HG03025 (cell line): ENCODE results near the gene MED8.
"Not testable (repeated sequence)": the region's sequence is repeated elsewhere in the genome, so short reads cannot be mapped to it uniquely, and the experiment has no call there.

Experiments
- ATAC-seq: cut with Tn5 transposase; IDR thresholded peaks from one replicate; pipeline ENCODE4 v1.9.1; 2021; ENCODE audit warnings: mild to moderate bottlenecking, moderate library complexity; ENCODE audit not compliant: unreplicated experiment, low FRiP score

Gene MED8

GRCh38 chr1:43422995-43423671 lies 33.5 kb upstream of the MED8 start:
- ATAC-seq = no peak

DNA sequence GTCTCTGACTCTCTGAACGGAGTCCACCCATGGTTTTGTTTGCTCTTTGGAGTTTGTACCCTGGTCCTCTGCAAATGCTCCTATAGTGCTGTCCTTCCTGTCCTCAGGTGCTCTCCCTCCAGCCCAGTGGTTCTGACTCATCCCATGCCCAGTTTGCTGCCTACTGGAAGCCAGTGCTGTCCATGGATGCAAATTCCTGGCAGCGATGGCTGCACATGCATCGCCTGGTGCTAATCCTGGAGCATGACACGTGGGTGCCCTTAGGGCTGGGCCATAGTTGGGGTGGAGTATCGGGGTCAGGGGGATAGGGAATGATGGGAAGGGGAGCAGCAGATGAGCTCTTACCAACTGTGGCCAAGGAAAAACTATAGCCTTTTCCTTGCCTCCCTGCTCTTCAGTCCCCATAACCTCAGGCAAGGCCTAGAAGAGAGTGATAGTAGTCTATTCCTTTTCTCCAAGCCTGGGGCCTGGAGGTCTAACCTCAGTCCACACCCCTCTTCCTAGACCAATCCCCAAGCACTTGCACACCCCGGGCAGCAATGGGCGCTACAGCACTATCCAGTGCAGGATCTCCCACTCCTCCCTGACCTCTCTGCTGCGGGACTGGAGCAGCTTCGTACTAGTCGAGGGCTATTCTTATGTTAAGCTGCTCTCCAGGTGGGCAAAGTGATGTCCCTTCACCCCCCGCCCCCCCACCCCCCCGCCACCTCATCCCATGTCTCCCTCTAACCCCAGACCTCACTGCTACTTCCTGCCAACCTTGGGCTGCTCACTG lies 32.6 kb upstream of the MED8 start:
- no peak for ATAC-seq

GRCh38 chr1:43421396-43421795 lies 31.8 kb upstream of the MED8 start:
- no peak for ATAC-seq

DNA sequence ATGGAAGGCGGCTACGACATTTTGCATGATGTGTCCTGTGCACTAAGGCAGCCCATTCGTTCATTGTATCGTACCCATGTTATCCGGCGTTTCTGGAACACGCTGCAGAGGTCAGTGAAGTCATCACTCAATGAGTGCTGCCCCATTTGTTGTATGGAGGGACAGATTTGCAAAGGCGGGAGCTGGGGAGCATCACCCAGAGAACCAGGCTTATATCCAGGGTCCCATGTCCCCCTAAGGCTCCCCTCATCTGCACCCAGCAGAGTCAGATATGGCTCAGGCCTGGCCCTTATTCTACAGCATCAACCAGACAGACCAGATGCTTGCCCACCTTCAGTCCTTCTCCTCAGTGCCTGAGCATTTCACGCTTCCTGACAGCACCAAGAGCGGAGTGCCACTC lies 31.3 kb upstream of the MED8 start:
- no peak for ATAC-seq

DNA sequence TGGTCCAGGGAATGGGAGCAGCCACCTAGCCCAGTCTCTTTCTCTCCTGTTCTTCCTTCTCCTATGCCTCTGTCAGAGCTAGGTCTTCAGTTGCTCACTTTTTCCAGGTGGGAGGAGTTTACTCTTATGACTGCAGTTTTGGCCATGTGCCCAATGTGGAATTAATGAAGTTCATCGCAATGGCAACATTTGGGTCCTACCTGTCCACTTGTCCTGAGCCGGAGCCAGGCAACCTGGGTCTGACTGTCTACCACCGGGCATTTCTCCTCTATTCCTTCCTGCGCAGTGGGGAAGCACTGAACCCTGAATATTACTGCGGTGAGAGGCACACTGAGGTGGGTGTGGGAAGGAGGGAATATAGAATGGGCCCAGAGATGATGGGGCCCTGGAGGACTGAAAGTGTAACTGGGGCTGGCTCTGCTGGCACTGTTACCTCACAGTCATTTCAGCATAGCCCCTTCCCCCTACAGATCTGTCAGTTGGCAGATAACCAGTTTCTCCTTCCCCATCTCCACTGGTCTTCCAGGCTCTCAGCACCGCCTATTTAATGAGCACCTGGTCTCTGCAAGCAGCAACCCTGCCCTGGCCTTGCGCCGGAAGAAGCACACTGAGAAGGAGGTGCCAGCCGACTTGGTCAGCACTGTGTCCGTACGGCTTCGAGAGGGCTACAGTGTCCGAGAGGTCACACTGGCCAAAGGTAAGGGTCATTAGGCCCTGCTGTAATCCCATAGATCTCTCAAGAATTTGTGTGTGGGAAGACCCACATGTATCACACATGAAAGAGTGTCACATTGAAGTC lies 30.2 kb upstream of the MED8 start:
- ATAC-seq = no peak

DNA sequence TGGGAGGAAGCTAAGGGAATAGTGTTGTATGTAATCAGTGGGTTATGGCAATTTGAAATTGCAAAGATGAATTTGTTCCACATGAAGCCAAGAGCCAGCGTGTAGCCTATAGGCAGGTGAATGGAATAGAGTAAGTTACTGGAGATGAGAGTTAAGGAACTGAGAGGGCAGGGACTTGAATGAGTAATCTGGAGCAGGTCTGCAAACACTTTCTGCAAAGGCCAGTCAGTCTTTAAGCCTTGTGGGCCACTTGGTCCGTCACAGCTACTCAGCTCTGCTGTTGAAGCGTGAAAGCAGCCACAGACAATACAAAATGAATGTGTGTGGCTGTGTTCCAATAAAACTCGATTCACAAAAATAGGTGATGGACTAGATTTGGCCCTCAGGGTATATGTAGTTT lies 29.3 kb upstream of the MED8 start:
- no peak for ATAC-seq

- ATAC-seq = no peak
Measured at GRCh38 chr1:43415901-43416300, 26.3 kb upstream of the MED8 start.

- ATAC-seq = no peak
Measured at GRCh38 chr1:43414634-43415223, 25.1 kb upstream of the MED8 start.

- not testable (repeated sequence) for ATAC-seq
Measured at GRCh38 chr1:43413426-43413825, 23.8 kb upstream of the MED8 start.

DNA sequence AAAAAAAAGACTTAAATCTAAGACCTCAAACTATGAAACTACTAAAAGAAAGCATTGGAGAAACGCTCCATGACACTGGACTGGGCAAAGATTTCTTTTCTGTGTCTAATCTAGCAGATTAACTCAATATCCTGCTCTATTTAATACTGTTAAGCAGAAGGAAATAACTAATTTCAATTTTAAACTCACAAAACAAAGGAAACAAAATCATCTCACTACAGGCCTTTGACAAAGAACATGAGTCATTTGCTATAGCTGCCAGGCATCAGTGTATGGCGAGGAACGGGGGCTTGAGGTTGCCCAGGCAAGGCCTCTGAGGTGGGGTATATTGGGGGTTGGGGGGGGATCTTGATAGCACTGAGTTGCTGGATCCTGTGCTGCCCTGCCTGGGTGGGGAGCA lies 21.0 kb upstream of the MED8 start:
- ATAC-seq = no peak

DNA sequence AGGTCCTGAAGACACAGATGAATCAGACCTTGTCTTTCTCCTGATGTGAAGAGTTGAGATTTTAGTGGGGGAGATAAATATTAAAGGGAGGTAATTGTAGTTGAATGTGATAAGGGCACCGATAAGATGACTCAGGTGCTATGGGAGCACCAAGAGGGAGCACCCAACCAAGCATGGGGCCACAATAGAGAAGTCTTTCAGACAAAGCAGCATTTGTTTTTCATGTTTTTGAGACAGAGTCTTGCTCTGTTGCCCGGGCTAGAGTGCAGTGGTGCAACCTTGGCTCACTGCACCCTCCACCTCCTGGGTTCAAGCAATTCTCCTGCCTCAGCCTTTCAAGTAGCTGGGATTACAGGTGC lies 16.3 kb upstream of the MED8 start:
- ATAC-seq = no peak

DNA sequence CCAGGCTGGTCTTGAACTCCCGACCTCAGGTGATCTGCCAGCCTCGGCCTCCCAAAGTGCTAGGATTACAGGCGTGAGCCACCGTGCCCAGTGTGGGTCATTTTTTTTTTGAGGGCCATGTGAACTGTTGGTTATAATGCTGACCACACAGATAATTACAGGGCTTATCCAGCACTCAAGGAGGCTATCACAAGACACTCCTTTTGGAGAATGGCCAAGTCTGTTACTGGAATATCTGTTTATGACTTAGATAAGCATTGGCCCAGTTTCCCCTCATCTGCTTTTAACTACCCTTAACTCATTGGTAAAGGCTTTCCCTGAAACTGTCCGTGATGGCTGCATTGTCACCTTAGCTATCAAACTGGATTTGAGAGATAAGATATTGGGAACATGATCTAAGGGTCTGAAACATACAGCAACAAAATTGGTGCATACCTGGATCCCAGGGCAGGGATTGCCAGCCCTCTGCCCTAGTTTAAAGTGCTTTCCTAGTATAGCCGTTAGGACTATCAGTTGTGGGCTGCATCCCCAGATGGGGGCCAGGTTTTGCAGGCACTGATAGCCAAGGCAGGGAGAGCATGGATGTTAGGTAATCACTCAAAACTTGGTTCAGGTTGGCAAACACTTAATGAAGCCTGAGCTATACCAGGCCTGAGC lies 15.7 kb upstream of the MED8 start:
- ATAC-seq = no peak

- no peak for ATAC-seq
Measured at GRCh38 chr1:43404353-43404752, 14.8 kb upstream of the MED8 start.

DNA sequence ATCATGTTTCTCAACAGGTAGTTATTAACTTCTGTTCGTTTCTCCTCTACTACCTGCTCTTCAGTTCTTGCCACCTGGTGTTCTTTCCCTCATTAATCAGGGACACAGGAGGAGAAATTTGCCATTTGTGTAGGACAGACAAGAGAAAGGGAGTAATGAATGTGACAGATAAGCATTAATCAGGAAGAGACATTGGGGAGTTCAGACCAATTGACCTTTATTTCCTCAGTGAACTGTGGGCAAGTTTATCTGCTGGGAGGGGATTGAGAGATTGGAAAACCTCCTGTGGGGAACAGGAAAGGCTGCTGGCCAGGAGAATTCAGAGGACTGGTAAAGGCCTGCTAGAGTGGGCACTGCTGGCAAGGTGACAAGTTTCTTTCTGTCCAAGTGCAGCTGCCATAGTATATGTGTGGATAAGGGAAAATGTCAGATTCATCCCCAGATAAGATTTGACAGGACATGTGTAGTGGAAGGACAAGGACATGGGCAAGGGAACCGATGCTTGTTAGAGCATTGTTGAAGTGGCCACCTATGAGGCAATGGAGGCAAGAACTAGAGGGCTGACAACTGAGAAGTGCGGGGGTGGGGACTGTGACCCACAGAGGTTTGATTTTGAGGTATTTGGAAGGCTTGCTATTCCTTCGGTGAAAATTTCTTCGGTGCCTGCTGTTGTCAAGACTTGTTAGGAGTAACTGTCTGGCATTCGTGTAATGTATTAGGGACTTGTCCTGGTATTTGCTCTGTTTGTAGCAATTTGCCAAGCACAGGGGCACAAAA lies 12.7 kb upstream of the MED8 start:
- no peak for ATAC-seq

DNA sequence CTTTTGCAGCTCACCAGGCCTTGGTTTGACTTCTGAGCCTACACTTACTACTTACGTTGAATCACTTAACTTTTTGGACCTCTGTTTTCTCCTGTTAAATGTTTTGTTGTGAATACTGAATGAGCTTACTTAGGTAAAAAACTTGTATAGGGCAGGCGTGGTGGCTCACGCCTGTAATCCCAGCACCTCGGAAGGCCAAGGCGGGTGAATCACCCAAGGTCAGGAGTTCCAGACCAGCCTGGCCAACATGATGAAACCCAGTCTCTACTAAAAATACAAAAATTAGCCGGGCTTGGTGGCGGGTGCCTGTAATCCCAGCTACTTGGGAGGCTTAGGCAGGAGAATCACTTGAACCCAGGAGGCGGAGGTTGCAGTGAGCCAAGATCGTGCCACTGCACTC lies 10.8 kb upstream of the MED8 start:
- not testable (repeated sequence) for ATAC-seq

- ATAC-seq = no peak
Measured at GRCh38 chr1:43398227-43398626, 8.6 kb upstream of the MED8 start.

DNA sequence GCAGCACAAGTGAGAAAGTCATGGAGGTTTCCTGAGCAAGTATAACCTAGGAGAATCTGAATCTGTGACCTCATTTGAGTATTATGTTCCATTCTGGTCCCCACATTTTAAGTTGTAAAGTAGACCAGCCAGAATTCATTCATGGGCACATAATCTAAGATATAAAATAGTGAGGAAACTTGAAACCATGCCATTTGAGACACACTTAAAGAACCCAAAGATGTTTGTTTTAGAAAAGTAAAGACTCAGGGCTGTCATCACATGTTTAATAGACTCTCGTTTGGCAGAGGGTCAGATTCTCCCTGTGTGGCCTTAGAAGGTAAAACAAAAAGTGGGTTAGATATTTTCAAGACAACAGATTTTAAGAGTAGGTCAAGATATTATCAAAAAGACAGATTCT lies 6.5 kb upstream of the MED8 start:
- no peak for ATAC-seq

GRCh38 chr1:43395523-43395922 lies 5.9 kb upstream of the MED8 start:
- no peak for ATAC-seq

DNA sequence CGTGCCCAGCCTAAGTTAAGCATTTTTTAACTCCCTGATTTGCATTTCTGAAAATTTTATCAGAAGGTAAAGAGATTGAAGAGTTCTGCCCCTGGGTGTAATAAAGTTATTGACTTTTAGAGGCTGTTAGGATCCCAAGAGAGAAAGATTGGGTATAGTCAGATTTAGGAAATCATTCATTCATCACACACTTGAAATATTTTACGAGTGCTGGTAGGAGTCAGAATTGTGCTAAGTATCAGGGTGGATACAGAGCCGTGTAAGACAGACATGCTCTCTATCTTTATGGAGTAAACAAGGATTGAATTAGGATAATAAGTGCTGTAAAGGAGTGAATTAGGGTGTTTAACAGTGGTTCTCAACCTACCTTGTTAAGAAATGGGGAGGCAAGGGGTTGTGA lies 3.1 kb upstream of the MED8 start:
- no peak for ATAC-seq

GRCh38 chr1:43388613-43389012 lies 987 bp downstream of the MED8 start:
- ATAC-seq = no peak
